HEK293 (cell line): ENCODE data around the gene SPPL2C.
A peak's percentile ranks its signal among the peaks of the same experiment; 100 is the strongest.

Source experiments
- CTCF ChIA-PET: fragments of 350-600 bp; formaldehyde crosslinking; extraction: SDS; loops from one replicate; lab custom pipeline; 2021; ENCODE audit warnings: antibody characterized with exemption; lab: Yijun Ruan, JAX
- POLR2A ChIA-PET: fragments of 300-600 bp; formaldehyde crosslinking; extraction: SDS; loops from one replicate; lab custom pipeline; 2020; ENCODE audit warnings: antibody characterized with exemption, inconsistent platforms; lab: Yijun Ruan, JAX
- H3K27ac ChIP-seq: fragments of 200-500 bp; sonication (Bioruptor generic); 2 replicates; pipeline ENCODE4 v1.5.1; 2014; ENCODE audit warnings: low read depth, low read length, control low read depth, inconsistent platforms; ENCODE audit errors: extremely low read depth
- H3K36me3 ChIP-seq, 2 experiments: fragments of 200-500 bp in 1 of 2; sonication (Bioruptor generic) in 1 of 2; 1 replicate in 1 of 2; 2 replicates in 1 of 2; pipeline ENCODE4 v1.5.1; 2014 to 2017; ENCODE audit warnings: inconsistent platforms in 2 of 2, low read length in 2 of 2; ENCODE audit not compliant: control insufficient read depth in 2 of 2, insufficient read depth in 1 of 2
- H3K4me1 ChIP-seq: fragments of 200-500 bp; sonication (Bioruptor generic); 2 replicates; pipeline ENCODE4 v1.5.1; 2014; ENCODE audit warnings: mild to moderate bottlenecking, low read length, inconsistent platforms; ENCODE audit not compliant: control insufficient read depth, insufficient read depth
- H3K4me3 ChIP-seq: 2 replicates; pipeline ENCODE4 v1.5.1; 2011; ENCODE audit warnings: low read depth, mild to moderate bottlenecking, control low read depth, low read length, moderate library complexity
- H3K9me3 ChIP-seq: fragments of 200-500 bp; sonication (Bioruptor generic); 2 replicates; pipeline ENCODE4 v1.5.1; 2014; ENCODE audit warnings: low read depth, low read length, inconsistent platforms; ENCODE audit not compliant: control insufficient read depth, insufficient read depth
- EGR2 ChIP-seq: fragments of 450-650 bp; formaldehyde crosslinking; IDR thresholded peaks from 2 replicates; pipeline ENCODE4 v1.5.1; 2016; ENCODE audit warnings: low read depth, missing biosample characterization, missing genetic modification characterization
- GFI1B ChIP-seq: fragments of 450-650 bp; formaldehyde crosslinking; IDR thresholded peaks from 2 replicates; pipeline ENCODE4 v1.5.1; 2016; ENCODE audit warnings: missing biosample characterization, missing genetic modification characterization
- KLF16 ChIP-seq: fragments of 450-650 bp; formaldehyde crosslinking; IDR thresholded peaks from 2 replicates; pipeline ENCODE4 v1.5.1; 2017; ENCODE audit warnings: missing biosample characterization, missing genetic modification characterization
- KLF9 ChIP-seq: fragments of 450-650 bp; formaldehyde crosslinking; IDR thresholded peaks from 2 replicates; pipeline ENCODE4 v1.5.1; 2016; ENCODE audit warnings: missing biosample characterization, missing genetic modification characterization, low read depth
- ZBTB21 ChIP-seq: fragments of 450-650 bp; formaldehyde crosslinking; IDR thresholded peaks from 2 replicates; pipeline ENCODE4 v1.5.1; 2017; ENCODE audit warnings: missing biosample characterization, missing genetic modification characterization
- ZIC2 ChIP-seq: fragments of 450-650 bp; formaldehyde crosslinking; IDR thresholded peaks from 2 replicates; pipeline ENCODE4 v1.5.1; 2016; ENCODE audit warnings: missing biosample characterization, missing genetic modification characterization
- ZNF175 ChIP-seq: fragments of 450-650 bp; formaldehyde crosslinking; IDR thresholded peaks from 2 replicates; pipeline ENCODE4 v1.5.1; 2016; ENCODE audit warnings: missing biosample characterization, missing genetic modification characterization
- ZNF426 ChIP-seq: fragments of 450-650 bp; formaldehyde crosslinking; IDR thresholded peaks from 2 replicates; pipeline ENCODE4 v1.5.1; 2017; ENCODE audit warnings: missing biosample characterization, missing genetic modification characterization, mild to moderate bottlenecking, inconsistent platforms, moderate library complexity
- ZNF624 ChIP-seq: fragments of 450-650 bp; formaldehyde crosslinking; IDR thresholded peaks from 2 replicates; pipeline ENCODE4 v1.5.1; 2017; ENCODE audit warnings: missing biosample characterization, missing genetic modification characterization
- ZNF629 ChIP-seq: fragments of 450-650 bp; formaldehyde crosslinking; IDR thresholded peaks from 2 replicates; pipeline ENCODE4 v1.5.1; 2017; ENCODE audit warnings: missing biosample characterization, missing genetic modification characterization
- ZNF776 ChIP-seq: fragments of 450-650 bp; formaldehyde crosslinking; IDR thresholded peaks from 2 replicates; pipeline ENCODE4 v1.5.0; 2017; ENCODE audit warnings: missing biosample characterization, missing genetic modification characterization, borderline replicate concordance
- TF ChIP-seq, protein P1 (sequence below): fragments of 450-650 bp; formaldehyde crosslinking; IDR thresholded peaks from 2 replicates; pipeline ENCODE4 v1.5.1; 2017; ENCODE audit warnings: missing biosample characterization, missing genetic modification characterization
- TF ChIP-seq, protein P2 (sequence below): fragments of 450-650 bp; formaldehyde crosslinking; IDR thresholded peaks from 2 replicates; pipeline ENCODE4 v1.5.1; 2016; ENCODE audit warnings: missing biosample characterization, missing genetic modification characterization
- TF ChIP-seq, protein P3 (sequence below): fragments of 450-650 bp; formaldehyde crosslinking; IDR thresholded peaks from 2 replicates; pipeline ENCODE4 v1.5.1; 2016; ENCODE audit warnings: missing biosample characterization, missing genetic modification characterization
- TF ChIP-seq, protein P4 (sequence below): fragments of 450-650 bp; formaldehyde crosslinking; IDR thresholded peaks from 2 replicates; pipeline ENCODE4 v1.5.1; 2017; ENCODE audit warnings: missing biosample characterization, missing genetic modification characterization
- TF ChIP-seq, protein P5 (sequence below): fragments of 450-650 bp; formaldehyde crosslinking; optimal IDR thresholded peaks from 2 replicates; pipeline ENCODE3; 2016; ENCODE audit warnings: missing biosample characterization, mild to moderate bottlenecking, missing genetic modification characterization
- TF ChIP-seq, protein P6 (sequence below): fragments of 450-650 bp; formaldehyde crosslinking; IDR thresholded peaks from 2 replicates; pipeline ENCODE4 v1.5.1; 2016; ENCODE audit warnings: missing biosample characterization, missing genetic modification characterization

The SPPL2C gene

DNA sequence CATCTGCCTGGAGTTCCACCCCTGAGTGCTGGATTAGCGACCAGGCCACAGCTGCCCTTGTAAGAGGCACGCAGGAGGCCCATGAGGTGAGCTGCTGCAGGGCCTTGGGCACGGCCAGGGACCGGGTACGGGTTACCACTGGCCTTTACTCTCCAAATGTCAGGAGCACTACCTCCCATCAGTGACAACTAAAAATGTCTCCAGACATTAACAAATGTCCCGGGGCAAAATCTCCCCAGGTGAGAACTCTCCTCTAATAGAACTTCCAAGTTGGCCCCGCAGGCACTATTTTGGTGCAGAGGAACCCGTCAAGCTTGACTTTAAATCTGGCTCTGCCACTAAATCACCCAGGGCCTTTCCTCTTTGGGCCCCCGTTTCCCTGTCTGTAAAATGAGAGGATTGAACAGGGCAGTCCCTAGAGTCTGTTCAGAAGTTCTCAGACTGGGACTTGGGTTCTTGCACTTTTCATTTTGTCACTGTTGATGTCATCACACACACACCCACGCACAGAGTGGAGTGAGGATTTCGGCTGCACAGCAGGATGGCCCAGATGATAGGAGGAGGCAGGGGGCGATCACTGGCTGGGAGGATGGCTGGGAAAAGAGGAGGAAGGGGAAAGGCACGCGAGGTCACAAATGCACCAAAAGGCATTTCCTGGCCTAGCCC is 25.1 kb downstream of the SPPL2C start:
- ChIA-PET CTCF (no interaction called here), POLR2A (no interaction called here)
- no peaks in the 10 kb centered on the region for H3K4me1 ChIP-seq
- no peaks in the 10 kb centered on the region for H3K36me3 ChIP-seq
- H3K27ac ChIP-seq = no peak overlapping the region
- H3K4me3 ChIP-seq = no peak overlapping the region
- no peaks in the 10 kb centered on the region for H3K9me3 ChIP-seq
- TF ChIP-seq, protein P1, sequence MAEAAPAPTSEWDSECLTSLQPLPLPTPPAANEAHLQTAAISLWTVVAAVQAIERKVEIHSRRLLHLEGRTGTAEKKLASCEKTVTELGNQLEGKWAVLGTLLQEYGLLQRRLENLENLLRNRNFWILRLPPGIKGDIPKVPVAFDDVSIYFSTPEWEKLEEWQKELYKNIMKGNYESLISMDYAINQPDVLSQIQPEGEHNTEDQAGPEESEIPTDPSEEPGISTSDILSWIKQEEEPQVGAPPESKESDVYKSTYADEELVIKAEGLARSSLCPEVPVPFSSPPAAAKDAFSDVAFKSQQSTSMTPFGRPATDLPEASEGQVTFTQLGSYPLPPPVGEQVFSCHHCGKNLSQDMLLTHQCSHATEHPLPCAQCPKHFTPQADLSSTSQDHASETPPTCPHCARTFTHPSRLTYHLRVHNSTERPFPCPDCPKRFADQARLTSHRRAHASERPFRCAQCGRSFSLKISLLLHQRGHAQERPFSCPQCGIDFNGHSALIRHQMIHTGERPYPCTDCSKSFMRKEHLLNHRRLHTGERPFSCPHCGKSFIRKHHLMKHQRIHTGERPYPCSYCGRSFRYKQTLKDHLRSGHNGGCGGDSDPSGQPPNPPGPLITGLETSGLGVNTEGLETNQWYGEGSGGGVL (tag by site-specific recombination) = peak; percentile 53; the same call in 1 of the 2 replicates
- peak; percentile 75 for TF ChIP-seq ZBTB21 (tag by site-specific recombination)
- TF ChIP-seq, protein P2, sequence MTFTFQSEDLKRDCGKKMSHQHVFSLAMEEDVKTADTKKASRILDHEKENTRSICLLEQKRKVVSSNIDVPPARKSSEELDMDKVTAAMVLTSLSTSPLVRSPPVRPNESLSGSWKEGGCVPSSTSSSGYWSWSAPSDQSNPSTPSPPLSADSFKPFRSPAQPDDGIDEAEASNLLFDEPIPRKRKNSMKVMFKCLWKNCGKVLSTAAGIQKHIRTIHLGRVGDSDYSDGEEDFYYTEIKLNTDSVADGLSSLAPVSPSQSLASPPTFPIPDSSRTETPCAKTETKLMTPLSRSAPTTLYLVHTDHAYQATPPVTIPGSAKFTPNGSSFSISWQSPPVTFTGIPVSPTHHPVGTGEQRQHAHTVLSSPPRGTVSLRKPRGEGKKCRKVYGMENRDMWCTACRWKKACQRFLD (tag by site-specific recombination) = no peak
- TF ChIP-seq, protein P3, sequence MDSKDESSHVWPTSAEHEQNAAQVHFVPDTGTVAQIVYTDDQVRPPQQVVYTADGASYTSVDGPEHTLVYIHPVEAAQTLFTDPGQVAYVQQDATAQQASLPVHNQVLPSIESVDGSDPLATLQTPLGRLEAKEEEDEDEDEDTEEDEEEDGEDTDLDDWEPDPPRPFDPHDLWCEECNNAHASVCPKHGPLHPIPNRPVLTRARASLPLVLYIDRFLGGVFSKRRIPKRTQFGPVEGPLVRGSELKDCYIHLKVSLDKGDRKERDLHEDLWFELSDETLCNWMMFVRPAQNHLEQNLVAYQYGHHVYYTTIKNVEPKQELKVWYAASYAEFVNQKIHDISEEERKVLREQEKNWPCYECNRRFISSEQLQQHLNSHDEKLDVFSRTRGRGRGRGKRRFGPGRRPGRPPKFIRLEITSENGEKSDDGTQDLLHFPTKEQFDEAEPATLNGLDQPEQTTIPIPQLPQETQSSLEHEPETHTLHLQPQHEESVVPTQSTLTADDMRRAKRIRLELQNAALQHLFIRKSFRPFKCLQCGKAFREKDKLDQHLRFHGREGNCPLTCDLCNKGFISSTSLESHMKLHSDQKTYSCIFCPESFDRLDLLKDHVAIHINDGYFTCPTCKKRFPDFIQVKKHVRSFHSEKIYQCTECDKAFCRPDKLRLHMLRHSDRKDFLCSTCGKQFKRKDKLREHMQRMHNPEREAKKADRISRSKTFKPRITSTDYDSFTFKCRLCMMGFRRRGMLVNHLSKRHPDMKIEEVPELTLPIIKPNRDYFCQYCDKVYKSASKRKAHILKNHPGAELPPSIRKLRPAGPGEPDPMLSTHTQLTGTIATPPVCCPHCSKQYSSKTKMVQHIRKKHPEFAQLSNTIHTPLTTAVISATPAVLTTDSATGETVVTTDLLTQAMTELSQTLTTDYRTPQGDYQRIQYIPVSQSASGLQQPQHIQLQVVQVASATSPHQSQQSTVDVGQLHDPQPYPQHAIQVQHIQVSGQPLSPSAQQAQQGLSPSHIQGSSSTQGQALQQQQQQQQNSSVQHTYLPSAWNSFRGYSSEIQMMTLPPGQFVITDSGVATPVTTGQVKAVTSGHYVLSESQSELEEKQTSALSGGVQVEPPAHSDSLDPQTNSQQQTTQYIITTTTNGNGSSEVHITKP (tag by site-specific recombination) = 0 out of 2 replicates have a peak, but pooled peaks have one; percentile 8
- TF ChIP-seq GFI1B (tag by site-specific recombination) = no peak
- peak; percentile 75 for TF ChIP-seq ZNF629
- TF ChIP-seq KLF9 = peak; percentile 14; the same call in 1 of the 2 replicates
- peak; percentile 65 for TF ChIP-seq ZIC2

DNA sequence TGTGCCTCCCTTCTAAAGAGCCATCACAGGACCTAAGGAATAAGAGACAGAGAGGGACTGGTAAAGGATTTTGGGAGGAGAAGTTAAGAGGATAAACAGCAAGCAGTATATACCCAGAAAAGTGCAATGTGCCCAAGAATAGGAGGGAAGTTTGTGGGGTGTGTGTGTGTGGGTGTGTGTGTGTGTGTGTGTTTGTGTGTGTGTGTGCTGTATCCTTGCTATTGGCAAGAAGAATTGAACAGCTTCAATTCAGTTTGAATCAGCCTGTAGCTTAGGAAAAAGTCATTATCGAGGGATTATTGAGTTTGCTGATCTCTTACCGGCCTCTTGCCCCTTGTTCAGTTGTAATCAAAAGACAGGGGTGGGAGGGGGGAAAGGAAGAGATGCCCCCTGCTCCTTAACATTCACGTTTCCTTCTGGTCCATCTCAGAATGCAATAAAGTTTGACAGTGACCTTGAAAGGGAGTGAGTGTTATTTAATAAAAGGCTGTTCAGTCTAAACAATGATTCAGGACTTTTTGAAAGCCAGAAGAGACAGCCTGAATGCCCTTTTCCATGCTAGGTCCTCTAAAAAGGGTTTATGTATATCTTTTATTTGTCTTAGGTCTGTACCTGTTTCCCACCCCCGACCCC is 25.8 kb downstream of the SPPL2C start:
- H3K36me3 ChIP-seq = no peaks in the 10 kb centered on the region
- no peak overlapping the region for H3K27ac ChIP-seq
- H3K4me3 ChIP-seq = no peak overlapping the region
- ChIA-PET CTCF (interaction anchor here (0.5 to 1.4 kb wide), 3 partner anchors 15 to 38 kb away, joined by 3 to 4 read pairs (median 3); no protein-coding TSS in a partner anchor), POLR2A (no interaction called here)
- H3K4me1 ChIP-seq = no peaks in the 10 kb centered on the region
- no peaks in the 10 kb centered on the region for H3K9me3 ChIP-seq
- TF ChIP-seq, protein P4, sequence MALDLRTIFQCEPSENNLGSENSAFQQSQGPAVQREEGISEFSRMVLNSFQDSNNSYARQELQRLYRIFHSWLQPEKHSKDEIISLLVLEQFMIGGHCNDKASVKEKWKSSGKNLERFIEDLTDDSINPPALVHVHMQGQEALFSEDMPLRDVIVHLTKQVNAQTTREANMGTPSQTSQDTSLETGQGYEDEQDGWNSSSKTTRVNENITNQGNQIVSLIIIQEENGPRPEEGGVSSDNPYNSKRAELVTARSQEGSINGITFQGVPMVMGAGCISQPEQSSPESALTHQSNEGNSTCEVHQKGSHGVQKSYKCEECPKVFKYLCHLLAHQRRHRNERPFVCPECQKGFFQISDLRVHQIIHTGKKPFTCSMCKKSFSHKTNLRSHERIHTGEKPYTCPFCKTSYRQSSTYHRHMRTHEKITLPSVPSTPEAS (tag by site-specific recombination) = peak; percentile 84
- TF ChIP-seq, protein P5, sequence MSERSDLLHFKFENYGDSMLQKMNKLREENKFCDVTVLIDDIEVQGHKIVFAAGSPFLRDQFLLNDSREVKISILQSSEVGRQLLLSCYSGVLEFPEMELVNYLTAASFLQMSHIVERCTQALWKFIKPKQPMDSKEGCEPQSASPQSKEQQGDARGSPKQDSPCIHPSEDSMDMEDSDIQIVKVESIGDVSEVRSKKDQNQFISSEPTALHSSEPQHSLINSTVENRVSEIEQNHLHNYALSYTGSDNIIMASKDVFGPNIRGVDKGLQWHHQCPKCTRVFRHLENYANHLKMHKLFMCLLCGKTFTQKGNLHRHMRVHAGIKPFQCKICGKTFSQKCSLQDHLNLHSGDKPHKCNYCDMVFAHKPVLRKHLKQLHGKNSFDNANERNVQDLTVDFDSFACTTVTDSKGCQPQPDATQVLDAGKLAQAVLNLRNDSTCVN (tag by site-specific recombination) = no peak
- TF ChIP-seq, protein P6, sequence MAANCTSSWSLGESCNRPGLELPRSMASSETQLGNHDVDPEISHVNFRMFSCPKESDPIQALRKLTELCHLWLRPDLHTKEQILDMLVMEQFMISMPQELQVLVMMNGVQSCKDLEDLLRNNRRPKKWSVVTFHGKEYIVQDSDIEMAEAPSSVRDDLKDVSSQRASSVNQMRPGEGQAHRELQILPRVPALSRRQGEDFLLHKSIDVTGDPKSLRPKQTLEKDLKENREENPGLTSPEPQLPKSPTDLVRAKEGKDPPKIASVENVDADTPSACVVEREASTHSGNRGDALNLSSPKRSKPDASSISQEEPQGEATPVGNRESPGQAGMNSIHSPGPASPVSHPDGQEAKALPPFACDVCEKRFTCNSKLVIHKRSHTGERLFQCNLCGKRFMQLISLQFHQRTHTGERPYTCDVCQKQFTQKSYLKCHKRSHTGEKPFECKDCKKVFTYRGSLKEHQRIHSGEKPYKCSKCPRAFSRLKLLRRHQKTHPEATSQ (tag by site-specific recombination) = no peak
- no peak for TF ChIP-seq ZNF426 (tag by site-specific recombination)
- TF ChIP-seq, protein P3 (tag by site-specific recombination) = no peak
- TF ChIP-seq ZNF175 (tag by site-specific recombination) = no peak
- peak; percentile 6; the same call in 1 of the 2 replicates for TF ChIP-seq KLF9
- TF ChIP-seq EGR2 (tag by site-specific recombination) = peak; percentile 91
- no peak for TF ChIP-seq KLF16 (tag by site-specific recombination)
- TF ChIP-seq ZNF776 (tag by site-specific recombination) = peak; percentile 71; the same call in 1 of the 2 replicates
- TF ChIP-seq ZNF624 (tag by site-specific recombination) = no peak
- 0 out of 2 replicates have a peak, but pooled peaks have one; percentile 5 for TF ChIP-seq ZBTB21 (tag by site-specific recombination)
